Measurements from ENCODE around the gene DBF4.
"Not testable (repeated sequence)": the region's sequence is repeated elsewhere in the genome, so short reads cannot be mapped to it uniquely, and the experiment has no call there.

Gene DBF4

DNA sequence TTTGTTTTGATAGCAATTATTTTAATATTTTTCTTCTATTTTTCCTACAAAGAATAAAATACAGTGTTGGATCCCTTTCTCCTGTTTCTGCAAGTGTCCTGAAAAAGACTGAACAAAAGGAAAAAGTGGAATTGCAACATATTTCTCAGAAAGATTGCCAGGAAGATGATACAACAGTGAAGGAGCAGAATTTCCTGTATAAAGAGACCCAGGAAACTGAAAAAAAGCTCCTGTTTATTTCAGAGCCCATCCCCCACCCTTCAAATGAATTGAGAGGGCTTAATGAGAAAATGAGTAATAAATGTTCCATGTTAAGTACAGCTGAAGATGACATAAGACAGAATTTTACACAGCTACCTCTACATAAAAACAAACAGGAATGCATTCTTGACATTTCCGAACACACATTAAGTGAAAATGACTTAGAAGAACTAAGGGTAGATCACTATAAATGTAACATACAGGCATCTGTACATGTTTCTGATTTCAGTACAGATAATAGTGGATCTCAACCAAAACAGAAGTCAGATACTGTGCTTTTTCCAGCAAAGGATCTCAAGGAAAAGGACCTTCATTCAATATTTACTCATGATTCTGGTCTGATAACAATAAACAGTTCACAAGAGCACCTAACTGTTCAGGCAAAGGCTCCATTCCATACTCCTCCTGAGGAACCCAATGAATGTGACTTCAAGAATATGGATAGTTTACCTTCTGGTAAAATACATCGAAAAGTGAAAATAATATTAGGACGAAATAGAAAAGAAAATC is 31.0 kb downstream of the DBF4 start:
- H3K4me3 ChIP-seq (ENCODE audit: low read length); H3K27me3 ChIP-seq (ENCODE audit: insufficient read depth, low read length); H3K9me3 ChIP-seq (ENCODE audit: low read length); H2AFZ ChIP-seq (ENCODE audit: low read depth, low read length); H3K4me1 ChIP-seq (ENCODE audit: insufficient read depth, low read length): not testable (repeated sequence)
- H3K36me3 ChIP-seq (ENCODE audit: insufficient read depth, low read length): peaks cover 45% of the 10 kb centered on the region

DNA sequence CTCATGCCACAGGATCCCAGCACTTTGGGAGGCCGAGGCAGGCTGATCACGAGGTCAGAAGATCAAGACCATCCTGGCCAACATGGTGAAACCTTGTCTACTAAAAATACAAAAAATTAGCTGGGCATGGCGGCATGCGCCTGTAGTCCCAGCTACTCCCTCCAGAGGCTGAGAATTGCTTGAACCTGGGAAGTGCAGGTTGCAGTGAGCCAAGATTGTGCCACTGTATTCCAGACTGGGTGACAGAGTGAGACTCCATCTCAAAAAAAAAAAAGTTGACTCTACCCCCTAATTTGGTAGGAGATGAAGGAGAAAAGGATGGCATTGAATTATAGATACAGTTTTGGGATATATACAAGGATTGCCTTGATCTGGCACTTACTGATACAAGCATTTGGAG is 32.5 kb downstream of the DBF4 start:
- not testable (repeated sequence) for H3K9me3 ChIP-seq (ENCODE audit: low read length); H3K4me3 ChIP-seq (ENCODE audit: low read length); H3K4me1 ChIP-seq (ENCODE audit: insufficient read depth, low read length); H3K27me3 ChIP-seq (ENCODE audit: insufficient read depth, low read length); H2AFZ ChIP-seq (ENCODE audit: low read depth, low read length)
- H3K36me3 ChIP-seq (ENCODE audit: insufficient read depth, low read length): peaks cover 35% of the 10 kb centered on the region

DNA sequence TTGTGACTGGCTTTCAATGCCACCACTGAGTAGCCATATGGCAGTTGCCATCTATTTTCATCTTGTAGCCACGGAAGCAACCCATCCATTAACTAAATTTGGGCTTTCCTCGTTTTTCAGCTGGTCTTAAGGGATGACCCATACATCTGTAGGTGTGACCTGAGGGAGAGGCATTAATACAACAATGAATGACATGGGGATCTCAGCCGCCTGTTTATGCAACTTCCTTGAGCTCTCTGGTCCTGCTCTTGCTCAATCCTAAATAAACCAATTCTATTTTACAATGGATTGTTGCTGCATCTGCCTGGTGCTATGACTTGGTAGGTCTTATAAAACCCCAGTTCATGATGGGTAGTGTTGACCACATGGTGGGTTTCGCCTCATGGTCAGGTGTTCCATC is 35.8 kb downstream of the DBF4 start:
- no peaks in the 10 kb centered on the region for H3K9me3 ChIP-seq (ENCODE audit: low read length)
- H3K4me3 ChIP-seq (ENCODE audit: low read length): no peak overlapping the region
- no peaks in the 10 kb centered on the region for H3K27me3 ChIP-seq (ENCODE audit: insufficient read depth, low read length)
- H3K4me1 ChIP-seq (ENCODE audit: insufficient read depth, low read length): no peaks in the 10 kb centered on the region
- peaks cover 11% of the 10 kb centered on the region for H3K36me3 ChIP-seq (ENCODE audit: insufficient read depth, low read length)
- no peak overlapping the region for H2AFZ ChIP-seq (ENCODE audit: low read depth, low read length)

DNA sequence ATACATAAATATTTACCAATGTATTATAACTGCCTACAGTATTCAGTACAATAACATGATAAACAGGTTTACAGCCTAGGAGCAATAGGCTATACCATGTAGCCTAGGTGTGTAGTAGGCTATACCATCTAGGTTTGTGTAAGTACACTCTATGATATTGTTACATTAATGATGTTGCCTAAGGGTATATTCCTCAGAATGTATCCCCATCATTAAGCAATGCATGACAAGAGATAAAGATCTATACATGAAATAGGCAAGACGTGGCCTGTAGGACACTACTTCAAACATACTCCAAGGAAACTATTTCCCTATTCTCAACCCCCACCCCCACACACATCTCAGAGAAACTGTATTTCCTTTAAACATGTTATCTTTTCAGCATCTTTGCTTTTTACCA is 42.4 kb downstream of the DBF4 start:
- Histone ChIP-seq H3K4me3 (ENCODE audit: low read length) (no peak overlapping the region), H3K27me3 (ENCODE audit: insufficient read depth, low read length) (no peaks in the 10 kb centered on the region), H3K36me3 (ENCODE audit: insufficient read depth, low read length) (no peaks in the 10 kb centered on the region), H3K4me1 (ENCODE audit: insufficient read depth, low read length) (no peaks in the 10 kb centered on the region), H2AFZ (ENCODE audit: low read depth, low read length) (no peak overlapping the region), H3K9me3 (ENCODE audit: low read length) (no peaks in the 10 kb centered on the region)

DNA sequence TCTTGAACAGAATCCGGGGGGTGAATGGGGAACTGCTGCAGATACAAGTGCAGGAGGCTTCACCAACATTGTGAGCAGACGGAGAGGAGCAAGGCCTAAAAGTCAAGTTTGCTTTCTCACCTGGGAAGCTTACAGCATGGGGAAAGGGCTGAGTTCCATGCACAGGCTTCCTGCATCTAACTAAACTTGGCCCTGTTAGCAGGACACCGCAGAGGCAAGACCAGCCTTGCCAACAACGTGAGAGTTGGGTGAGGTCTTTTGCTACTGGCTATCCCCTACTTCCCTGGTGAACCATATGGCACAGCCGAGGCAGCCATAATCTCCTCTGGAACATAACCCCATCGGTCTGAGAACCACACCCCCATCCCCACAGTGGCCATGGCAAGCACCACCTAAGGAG is 43.6 kb downstream of the DBF4 start:
- Histone ChIP-seq H3K9me3 (ENCODE audit: low read length) (no peaks in the 10 kb centered on the region), H2AFZ (ENCODE audit: low read depth, low read length) (no peak overlapping the region), H3K4me3 (ENCODE audit: low read length) (no peak overlapping the region), H3K36me3 (ENCODE audit: insufficient read depth, low read length) (no peaks in the 10 kb centered on the region), H3K27me3 (ENCODE audit: insufficient read depth, low read length) (no peaks in the 10 kb centered on the region), H3K4me1 (ENCODE audit: insufficient read depth, low read length) (no peaks in the 10 kb centered on the region)

DNA sequence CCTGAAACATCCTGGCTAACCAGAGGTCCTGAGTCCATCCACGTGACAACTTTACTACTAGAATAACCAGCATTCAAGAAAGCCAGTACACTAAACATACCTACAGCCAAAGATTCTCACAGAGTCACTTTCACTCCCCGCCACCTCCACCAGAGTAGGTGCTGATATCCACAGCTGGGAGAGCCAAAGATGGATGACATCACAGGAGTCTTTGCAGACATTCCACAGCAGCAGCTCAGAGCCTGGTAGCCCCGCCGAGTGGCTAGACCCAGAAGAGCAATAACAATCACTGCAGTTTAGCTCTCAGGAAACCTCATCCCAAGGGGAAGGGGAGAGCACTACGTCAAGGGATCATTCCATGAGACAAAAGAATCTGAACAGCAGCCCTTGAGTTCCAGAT is 44.3 kb downstream of the DBF4 start:
- Histone ChIP-seq H3K27me3 (ENCODE audit: insufficient read depth, low read length) (no peaks in the 10 kb centered on the region), H3K4me1 (ENCODE audit: insufficient read depth, low read length) (no peaks in the 10 kb centered on the region), H3K36me3 (ENCODE audit: insufficient read depth, low read length) (no peaks in the 10 kb centered on the region), H3K4me3 (ENCODE audit: low read length) (no peak overlapping the region), H3K9me3 (ENCODE audit: low read length) (no peaks in the 10 kb centered on the region), H2AFZ (ENCODE audit: low read depth, low read length) (no peak overlapping the region)

DNA sequence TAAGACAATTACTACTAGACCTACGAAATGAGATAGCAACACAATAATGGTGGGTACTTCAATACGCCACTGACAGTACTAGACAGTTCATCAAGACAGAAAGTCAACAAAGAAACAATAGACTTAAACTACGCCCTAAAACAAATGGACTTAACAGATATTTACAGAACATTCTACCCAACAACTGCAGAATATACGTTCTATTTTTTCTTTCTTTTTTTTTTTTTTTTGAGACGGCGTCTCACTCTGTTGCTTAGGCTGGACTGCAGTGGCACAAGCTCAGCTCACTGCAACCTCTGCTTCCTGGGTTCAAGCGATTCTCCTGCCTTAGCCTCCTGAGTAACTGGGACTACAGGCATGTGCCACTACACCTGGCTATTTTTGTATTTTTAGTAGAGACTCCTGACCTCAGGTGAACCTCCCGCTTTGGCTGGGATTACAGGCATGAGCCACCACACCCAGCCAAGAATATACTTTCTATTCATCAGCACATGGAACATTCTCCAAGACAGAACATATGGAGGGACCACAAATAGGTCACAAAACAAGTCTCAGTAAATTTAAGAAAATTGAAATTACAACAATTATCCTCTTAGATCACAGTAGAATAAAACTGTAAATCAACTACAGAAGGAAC is 46.6 kb downstream of the DBF4 start:
- H3K9me3 ChIP-seq (ENCODE audit: low read length); H2AFZ ChIP-seq (ENCODE audit: low read depth, low read length); H3K36me3 ChIP-seq (ENCODE audit: insufficient read depth, low read length); H3K27me3 ChIP-seq (ENCODE audit: insufficient read depth, low read length); H3K4me3 ChIP-seq (ENCODE audit: low read length); H3K4me1 ChIP-seq (ENCODE audit: insufficient read depth, low read length): not testable (repeated sequence)

DNA sequence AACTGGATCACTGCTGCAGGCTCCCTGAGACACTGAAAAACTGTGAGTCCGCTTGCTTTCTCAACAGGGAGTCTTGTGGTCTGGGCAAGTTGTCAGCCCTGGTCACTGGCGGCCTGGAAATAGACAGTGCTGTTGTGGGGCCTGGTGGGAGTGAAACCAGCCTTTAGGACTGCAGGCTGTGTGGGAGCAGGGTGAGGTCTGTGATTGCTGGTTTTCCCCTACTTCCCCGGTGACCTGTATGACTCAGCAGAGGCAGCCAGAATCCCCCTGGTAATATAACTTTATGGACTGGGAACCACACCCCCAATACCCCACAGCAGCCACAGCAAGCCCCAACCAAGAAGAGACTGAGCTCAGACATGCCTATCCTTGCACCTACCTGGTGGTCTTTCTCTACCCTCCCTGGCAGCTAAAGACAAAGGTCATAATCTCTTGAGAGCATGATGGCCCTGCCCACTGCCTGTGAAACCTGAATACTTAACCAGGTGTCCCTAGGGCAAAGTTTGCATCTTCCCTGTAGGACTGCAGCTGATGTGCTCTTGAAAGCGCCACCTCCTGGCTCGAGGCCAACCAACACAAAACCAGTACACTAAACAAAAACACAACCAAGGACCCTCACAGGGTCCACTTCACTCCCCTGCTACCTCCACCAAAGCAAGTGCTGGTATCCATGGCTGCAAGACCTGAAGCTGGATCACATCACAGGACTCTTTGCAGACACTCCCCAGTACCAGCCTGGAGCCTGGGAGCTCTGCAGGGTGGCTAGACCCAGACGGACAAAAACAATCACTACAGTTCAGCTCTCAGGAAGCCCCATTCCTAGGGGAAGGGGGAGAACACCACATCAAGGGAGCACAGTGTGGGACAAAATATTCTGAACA is 50.5 kb downstream of the DBF4 start:
- H3K4me3 ChIP-seq (ENCODE audit: low read length): no peak overlapping the region
- H3K9me3 ChIP-seq (ENCODE audit: low read length): no peaks in the 10 kb centered on the region
- no peak overlapping the region for H2AFZ ChIP-seq (ENCODE audit: low read depth, low read length)
- no peaks in the 10 kb centered on the region for H3K4me1 ChIP-seq (ENCODE audit: insufficient read depth, low read length)
- H3K27me3 ChIP-seq (ENCODE audit: insufficient read depth, low read length): no peaks in the 10 kb centered on the region
- no peaks in the 10 kb centered on the region for H3K36me3 ChIP-seq (ENCODE audit: insufficient read depth, low read length)

DNA sequence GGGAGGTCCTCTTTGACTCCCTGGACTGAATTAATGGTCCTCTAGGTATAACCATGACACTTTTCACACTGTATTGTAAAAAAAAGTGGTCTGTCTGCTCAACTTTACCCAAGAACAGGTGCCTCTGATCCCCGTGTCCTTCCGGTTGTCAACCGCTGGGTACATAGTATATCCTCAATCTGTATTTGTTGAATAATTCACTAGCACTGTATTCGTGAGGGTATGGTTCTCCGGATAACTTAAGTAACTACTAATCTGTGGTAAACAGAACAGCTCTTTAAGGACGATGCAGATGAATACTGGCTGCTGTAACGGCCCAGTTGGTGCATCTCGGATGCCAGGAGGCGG is 57.3 kb downstream of the DBF4 start:
- H3K36me3 ChIP-seq (ENCODE audit: insufficient read depth, low read length): no peaks in the 10 kb centered on the region
- H3K4me3 ChIP-seq (ENCODE audit: low read length): peak overlapping the region; percentile 95
- H2AFZ ChIP-seq (ENCODE audit: low read depth, low read length): peak overlapping the region; percentile 96

DNA sequence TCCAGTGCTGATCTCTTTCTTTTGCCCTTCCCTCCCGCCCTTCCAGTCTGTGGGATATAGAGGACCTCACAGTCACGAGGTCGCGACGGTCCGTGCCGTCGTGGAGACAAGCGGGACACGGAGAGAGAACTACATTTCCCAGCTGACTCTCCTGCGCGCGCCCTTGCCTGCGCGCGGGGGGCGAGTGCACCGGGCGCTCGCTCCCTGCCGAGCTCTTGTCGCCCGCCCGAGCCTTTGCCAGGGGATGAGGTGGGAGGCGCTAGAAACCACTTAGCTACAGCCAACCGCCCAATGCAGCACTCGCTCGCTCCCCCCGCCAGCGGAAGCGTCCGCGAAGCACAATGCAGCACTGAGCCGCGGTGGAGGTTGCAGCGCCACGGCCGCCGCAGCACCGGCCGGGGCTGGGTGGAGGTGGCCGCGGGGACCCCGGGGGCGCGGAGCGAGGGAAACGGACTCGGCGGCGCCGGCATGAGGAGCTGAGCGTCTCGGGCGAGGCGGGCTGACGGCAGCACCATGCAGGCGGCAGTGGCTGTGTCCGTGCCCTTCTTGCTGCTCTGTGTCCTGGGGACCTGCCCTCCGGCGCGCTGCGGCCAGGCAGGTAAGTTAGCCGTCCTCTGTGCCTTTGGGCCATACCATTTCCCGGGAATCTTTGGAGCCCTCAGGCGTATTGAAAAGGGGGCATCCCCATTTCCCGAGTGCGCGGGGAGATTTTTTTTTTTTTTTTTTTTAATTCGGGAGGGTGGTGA is 57.8 kb downstream of the DBF4 start, which contains the start of gene ADAM22:
TSS of gene ADAM22 (plus strand) at position 299 of the 746 bp plus-strand sequence. CDS start at position 514, 215 bp downstream.
- no peaks in the 10 kb centered on the region for H3K27me3 ChIP-seq (ENCODE audit: insufficient read depth, low read length)
- H2AFZ ChIP-seq (ENCODE audit: low read depth, low read length): peak within 1 kb of the TSS; percentile 96
- peaks cover 3% of the 10 kb centered on the region for H3K36me3 ChIP-seq (ENCODE audit: insufficient read depth, low read length)
- H3K4me3 ChIP-seq (ENCODE audit: low read length): peak within 1 kb of the TSS; percentile 95
- H3K9me3 ChIP-seq (ENCODE audit: low read length): no peaks in the 10 kb centered on the region
- H3K4me1 ChIP-seq (ENCODE audit: insufficient read depth, low read length): peaks cover 5% of the 10 kb centered on the region

More for the DNA sequence above, 57.3 kb downstream of the DBF4 start:
- peaks cover 5% of the 10 kb centered on the region for H3K4me1 ChIP-seq (ENCODE audit: insufficient read depth, low read length)
- H3K27me3 ChIP-seq (ENCODE audit: insufficient read depth, low read length): no peaks in the 10 kb centered on the region
- H3K9me3 ChIP-seq (ENCODE audit: low read length): no peaks in the 10 kb centered on the region

DNA sequence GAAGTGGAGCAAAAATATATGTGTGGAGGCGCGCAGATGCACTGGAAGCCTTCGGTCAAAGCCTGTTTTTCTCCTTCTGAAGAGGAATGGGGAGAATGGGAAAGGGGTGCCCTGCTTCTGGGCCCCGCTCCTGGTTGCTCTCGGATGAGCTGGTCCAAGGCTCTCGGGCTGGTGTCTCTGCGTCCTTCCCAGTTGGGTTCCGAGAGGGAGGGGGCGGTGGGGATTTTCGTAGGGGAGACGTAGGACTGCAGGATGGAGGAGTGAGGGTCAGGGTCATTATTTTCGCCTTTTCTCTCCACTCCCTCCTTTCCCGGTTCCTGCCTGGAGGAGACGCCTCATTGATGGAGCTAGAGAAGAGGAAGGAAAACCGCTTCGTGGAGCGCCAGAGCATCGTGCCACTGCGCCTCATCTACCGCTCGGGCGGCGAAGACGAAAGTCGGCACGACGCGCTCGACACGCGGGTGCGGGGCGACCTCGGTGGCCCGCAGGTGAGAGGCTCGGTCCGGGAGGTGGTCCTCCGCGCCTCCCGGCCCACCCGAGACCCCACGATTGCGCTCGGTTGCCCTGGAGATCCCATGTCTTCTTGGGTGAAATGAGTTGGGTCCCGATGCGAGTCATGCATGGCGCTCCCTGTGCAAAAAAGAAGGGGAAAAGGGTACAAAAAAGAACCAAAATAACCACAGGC is 58.5 kb downstream of the DBF4 start:
- Histone ChIP-seq H3K9me3 (ENCODE audit: low read length) (no peaks in the 10 kb centered on the region), H3K4me3 (ENCODE audit: low read length) (peak overlapping the region; percentile 95)

DNA sequence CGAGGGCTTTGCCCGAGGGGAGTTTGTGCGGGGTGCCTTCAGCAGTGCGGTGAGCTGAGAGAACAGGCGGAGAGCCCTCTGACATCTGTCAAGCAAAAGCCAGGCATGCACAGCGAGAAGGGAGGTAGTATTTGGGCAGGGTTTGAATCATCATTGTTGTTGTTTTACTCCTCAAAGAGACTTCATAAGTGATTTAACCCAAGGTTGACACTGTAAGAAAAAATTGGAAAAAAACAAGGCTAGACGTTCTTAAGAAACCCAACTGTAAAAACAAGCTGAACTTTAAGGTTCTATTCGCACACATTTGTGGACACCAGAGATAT is 59.1 kb downstream of the DBF4 start:
- H3K4me1 ChIP-seq (ENCODE audit: insufficient read depth, low read length): peaks cover 5% of the 10 kb centered on the region
- H3K27me3 ChIP-seq (ENCODE audit: insufficient read depth, low read length): no peaks in the 10 kb centered on the region
- no peaks in the 10 kb centered on the region for H3K9me3 ChIP-seq (ENCODE audit: low read length)
- H3K36me3 ChIP-seq (ENCODE audit: insufficient read depth, low read length): peaks cover 3% of the 10 kb centered on the region
- peak overlapping the region; percentile 95 for H3K4me3 ChIP-seq (ENCODE audit: low read length)
- peak overlapping the region; percentile 96 for H2AFZ ChIP-seq (ENCODE audit: low read depth, low read length)

More for the DNA sequence above, 58.5 kb downstream of the DBF4 start:
- Histone ChIP-seq H2AFZ (ENCODE audit: low read depth, low read length) (peak overlapping the region; percentile 96), H3K4me1 (ENCODE audit: insufficient read depth, low read length) (peaks cover 5% of the 10 kb centered on the region), H3K27me3 (ENCODE audit: insufficient read depth, low read length) (no peaks in the 10 kb centered on the region), H3K36me3 (ENCODE audit: insufficient read depth, low read length) (peaks cover 3% of the 10 kb centered on the region)

Measured in neuron (in vitro differentiated cells).